GM19023 (cell line): Measurements from ENCODE around the gene HIKESHI.
"Not testable (repeated sequence)": the region's sequence is repeated elsewhere in the genome, so short reads cannot be mapped to it uniquely, and the experiment has no call there.

Experiments
- ATAC-seq: cut with Tn5 transposase; IDR thresholded peaks from one replicate; pipeline ENCODE4 v1.9.1; 2021; ENCODE audit warnings: mild to moderate bottlenecking, moderate library complexity; ENCODE audit not compliant: unreplicated experiment

The HIKESHI gene

DNA sequence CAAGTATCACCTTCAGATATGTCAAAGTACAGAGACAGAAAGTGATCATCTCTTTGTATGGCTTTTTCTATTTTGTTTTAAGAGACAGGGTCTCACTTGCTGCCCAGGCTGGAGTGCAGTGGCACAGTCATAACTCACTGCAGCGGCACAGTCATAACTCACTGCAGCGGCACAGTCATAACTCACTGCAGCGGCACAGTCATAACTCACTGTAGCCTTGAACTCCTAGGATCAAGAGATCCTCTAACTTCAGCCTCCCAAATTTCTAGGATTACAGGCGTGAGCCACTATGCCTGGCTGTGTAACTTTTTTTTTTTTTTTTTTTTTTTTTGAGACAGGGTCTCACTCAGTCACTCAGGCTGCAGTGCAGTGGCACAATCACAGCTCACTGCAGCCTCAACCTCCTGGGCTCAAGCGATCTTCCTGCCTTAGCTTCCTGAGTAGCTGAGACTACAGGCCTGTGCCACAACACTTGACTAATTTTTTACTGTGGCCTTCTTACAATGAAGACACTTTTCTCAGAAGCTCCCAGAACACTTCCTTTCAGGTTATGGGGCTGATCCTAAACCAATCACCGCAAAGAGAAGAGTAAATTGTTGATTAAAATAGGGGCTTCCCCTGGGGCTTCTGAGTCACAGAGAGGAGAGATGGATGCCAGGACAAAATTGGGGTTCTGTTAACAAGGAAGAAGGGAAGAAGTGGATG lies 9.0 kb upstream of the HIKESHI start:
- peak; percentile 81 for ATAC-seq

DNA sequence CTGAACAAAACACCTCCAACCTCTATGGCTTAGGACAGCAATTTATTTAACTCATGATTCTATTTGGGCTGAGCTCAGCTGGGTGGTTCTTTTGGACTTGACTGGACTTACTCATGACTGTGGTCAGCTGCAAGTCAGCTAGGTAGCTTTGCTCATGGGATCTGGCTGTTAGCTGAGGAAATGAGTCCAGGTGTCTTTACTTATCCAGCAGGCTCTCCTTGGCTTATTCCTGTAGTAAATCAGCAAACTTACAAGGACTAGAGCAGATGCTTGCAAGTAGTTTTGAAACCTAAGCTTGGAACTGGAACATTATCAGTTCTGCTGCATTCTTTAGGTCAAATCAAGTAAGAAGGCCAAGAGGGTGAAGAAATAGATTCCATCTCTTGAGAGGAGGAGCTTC lies 8.0 kb upstream of the HIKESHI start:
- ATAC-seq, result no peak

DNA sequence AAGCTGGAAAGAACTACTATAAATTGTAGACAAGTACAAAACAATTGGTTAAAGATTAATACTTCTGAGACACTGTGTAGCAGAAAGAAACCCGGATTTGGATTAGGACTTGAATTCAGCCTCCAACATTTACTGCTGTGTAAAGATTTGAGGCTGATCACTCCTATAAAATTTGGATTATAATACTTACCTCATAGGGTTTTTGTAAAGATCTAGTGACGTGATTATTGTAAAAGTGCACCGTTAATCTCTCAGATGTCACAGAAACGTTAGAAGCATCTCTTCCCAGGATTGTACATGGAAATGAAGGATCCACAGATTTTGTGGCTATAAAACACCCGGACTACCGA lies 323 bp upstream of the HIKESHI start:
- ATAC-seq, result no peak

DNA sequence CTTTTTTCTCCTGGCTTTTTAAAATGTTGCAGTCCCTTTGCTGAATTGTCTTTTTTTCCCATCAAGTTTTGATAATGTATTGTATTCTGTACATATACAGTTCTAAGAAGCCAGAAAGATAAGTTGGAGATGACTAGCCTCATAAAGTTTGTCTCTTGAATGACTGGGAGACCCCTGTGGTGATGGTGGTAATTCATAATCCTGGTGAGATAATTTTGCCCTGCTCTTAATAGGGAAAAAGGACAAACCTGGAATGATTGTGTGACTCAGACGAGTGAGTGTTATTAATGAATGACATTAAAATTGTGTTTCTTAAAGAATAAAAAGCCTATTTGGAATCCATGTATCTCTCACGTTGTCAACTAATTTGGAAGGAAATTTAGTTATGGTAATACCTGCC lies 1.2 kb downstream of the HIKESHI start:
- ATAC-seq, result no peak

DNA sequence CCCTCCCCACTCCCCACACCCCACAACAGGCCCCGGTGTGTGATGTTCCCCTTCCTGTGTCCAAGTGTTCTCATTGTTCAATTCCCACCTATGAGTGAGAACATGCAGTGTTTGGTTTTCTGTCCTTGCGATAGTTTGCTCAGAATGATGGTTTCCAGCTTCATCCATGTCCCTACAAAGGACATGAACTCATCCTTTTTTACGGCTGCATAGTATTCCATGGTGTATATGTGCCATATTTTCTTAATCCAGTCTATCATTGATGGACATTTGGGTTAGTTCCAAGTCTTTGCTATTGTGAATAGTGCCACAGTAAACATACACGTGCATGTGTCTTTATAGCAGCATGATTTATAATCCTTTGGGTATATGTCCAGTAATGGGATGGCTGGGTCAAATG lies 6.7 kb downstream of the HIKESHI start:
- ATAC-seq, result not testable (repeated sequence)

DNA sequence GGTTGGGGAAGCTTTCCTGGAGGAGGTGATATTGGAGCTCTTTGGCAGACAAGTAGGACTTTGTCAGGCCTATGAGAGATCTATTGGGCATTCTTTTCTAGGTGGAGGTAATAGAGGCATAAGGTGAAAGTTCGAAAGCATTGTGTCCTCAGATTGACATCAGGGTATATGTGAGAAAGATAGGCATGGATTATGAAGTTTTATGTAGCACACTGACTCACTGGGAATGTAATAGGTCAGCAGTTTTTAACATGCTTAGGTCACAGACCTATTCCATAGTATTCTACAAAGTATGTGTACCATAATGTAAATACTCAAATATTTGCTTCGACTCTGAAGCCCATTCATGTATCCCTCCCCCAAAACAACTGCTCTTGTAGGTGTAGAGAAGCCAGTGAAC lies 11.8 kb downstream of the HIKESHI start:
- ATAC-seq, result no peak

DNA sequence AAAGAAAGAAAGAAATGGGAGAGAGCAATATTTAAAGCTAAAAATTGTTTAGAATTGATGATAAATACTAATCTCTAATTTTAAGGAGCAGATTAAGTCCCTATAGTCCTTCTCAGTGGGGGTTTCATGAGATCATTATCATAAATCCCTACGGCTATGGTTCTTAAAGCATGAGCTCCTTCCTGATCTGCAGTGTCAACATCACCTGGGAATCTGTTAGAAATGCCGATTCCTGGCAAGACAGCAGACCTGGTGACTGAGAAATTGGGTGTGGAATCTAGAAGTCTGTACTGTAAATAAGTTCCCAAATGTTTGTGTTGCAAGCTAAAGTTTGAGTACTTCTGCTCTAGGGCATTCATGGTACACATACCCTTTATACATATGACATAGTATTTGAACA lies 12.6 kb downstream of the HIKESHI start:
- no peak for ATAC-seq

DNA sequence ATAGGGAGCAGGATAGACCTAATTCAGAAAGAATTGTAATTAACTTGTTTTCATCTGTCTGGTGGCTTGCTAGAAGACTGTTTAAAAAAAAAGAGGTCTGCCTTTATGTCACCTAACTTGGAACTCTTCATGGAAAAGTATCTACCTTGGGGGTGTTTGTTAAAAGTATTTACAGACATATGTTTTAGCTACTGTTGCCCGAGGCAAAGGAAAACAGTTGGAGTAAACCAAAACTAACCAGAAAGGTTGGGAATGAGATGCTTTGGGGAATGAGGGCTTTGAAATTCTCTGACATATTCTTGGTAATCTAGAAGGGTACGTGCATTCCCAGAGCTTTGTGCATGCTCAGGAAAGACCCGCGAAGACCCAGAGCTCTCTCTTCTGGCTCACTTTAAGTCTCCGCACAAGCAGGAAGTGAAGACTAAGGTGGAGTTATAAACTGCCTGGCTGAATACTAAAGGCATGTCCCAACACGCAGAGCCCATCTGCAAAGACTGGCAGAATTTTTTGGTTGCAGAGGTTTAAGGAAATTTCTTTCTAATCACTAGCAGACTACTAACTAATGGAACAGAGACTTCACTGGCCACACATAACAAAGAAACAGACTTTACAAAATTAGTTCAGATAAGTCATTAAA lies 33.2 kb downstream of the HIKESHI start:
- no peak for ATAC-seq

DNA sequence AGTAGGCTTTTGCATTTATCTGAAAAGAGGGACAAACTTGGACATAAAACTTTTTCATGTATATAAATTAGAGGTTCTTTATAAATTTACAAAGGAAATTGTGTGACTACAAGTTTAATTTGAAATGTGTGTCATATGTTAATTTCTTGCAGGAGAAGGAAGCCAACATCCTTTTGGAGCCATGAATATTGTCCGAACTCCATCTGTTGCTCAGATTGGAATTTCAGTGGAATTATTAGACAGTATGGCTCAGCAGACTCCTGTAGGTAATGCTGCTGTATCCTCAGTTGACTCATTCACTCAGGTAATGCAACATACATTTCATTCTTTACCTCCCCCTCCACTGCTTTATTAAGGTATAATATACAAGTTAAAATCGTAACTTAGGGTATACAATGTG lies 35.2 kb downstream of the HIKESHI start:
- no peak for ATAC-seq

DNA sequence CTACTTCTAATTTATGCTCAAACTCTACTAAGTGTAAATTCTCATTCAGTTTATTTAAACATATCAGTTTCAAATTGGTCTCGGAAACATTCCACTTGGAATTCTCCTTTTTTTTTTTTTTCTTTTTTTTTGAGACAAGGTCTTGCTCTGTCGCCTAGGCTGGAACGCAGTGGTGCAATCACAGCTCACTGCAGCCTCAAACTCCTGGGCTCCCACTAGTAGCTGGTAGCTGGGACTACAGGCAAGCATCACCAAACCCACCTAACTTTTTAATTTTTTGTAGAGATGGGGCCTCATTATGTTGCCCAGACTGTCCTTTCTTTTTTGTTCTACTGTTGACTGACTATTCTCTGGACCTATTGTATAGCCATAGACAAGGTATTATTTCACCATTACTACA lies 39.3 kb downstream of the HIKESHI start:
- no peak for ATAC-seq

DNA sequence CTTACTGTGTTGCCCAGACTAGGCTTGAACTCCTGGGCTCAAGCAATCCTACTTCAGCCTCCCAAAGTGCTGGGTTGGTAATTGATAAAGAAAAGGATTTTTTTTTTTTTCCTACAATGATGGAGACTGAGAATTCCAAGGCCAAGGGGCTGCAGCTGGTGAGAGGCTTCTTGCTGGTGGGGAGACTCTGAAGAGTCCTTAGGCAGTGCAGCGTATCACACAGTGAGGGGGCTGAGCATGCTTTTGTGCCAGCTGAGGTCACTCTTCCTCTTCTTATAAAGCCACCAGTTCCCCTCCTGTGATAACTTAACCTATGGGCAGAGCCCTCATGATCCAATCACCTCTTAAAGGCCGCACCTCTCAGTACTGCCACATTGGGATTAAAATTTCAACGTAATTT lies 44.5 kb downstream of the HIKESHI start:
- no peak for ATAC-seq

DNA sequence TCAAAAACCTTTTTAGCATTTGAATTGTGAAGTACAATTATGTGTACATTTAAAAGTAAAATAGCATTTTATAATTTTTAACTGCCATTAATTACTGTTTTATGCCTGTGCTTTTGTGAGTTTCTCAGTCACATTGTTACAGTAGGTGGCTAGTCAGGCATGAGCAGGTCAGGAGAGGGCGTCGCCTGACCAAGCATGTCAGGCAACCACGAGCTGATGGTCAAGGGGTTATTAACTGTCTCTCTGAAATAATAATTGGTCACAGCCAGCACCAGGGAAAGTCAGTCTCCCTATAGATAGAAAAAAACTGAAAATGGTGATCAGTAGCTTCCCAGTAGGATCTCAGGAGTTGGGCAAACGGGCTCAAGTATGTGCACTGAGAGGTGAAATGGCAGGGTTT lies 53.2 kb downstream of the HIKESHI start:
- no peak for ATAC-seq

DNA sequence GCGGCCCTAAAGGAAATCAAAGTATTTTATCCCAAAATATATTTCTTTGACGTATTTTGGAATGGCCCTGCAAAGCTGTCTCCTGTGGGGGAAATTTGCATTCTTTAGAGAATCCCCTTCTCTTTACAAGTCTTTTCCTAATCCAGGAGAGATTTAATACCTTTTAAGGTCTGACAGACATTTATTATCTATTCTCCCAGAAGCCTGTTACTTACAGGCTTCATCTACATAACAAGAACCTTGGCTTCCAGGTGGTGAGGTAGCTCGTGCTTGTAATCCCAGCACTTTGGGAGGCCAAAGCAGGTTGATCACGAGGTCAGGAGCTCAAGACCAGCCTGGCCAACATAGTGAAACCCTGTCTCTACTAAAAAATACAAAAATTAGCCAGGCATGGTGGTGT lies 55.4 kb downstream of the HIKESHI start:
- not testable (repeated sequence) for ATAC-seq

DNA sequence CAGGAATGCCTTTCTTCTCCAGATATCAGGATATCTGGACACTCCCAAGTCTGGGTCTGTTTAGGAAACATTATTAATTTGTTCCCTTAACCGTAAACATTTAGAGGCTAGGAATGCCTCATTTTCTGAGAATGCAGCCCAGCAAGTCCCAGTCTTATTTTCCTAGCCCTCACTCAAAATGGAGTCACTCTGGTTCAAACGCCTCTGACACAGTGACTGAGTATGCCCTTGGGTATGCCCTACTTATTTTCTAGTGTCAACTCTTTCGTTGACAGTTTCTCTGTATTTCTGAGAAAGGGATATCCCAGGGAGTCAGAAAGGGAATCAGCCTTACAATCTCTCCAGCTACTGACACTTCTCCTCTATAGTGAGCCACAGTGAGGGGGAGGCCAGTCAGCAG lies 56.7 kb downstream of the HIKESHI start:
- no peak for ATAC-seq

DNA sequence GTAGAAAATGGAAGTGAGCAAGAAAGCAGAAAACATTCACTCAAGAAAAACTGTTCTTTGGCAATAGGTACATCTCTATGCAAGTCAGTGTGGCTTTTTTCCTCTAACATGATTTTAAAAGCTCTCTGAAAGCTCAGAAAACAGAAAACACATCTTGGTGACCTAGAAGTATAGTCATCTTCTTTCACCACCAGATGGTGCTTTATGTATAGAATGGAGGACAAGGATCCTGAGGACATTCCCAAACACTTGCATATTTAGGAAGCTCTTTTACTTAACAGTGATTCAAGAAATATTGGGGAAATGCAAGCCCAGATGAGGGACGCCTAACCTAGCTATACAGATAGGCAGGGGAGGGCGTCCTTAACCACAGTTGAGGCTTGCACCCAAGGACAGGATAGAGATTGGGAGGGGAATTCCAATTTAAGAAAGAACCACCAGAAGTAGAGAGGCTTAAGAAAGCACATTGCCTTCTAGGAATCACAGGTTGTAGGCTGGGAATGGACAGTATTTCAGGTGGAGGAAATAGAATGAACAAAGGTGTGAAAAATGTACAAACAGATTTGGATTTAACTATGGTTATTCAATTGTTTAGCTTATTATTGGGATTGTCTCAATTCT lies 58.8 kb downstream of the HIKESHI start:
- ATAC-seq, result no peak

DNA sequence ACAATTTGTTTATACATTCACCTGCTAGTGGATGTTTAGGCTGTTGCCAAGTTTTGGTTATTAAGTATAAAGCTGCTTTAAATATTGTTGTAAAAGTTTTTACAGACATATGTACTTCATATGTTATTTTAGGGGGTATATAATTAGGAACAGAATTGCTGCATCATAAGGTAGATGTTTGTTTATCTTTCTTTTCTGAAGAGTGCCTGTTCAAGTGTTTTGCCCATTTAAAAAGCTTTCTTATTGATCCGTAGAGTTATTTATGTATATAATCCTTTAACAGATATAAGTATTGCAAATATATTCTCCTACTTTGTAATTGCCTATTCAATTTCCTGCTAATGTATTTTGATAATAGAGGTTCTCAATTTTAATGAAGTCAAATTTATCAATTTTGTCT lies 61.4 kb downstream of the HIKESHI start:
- no peak for ATAC-seq

DNA sequence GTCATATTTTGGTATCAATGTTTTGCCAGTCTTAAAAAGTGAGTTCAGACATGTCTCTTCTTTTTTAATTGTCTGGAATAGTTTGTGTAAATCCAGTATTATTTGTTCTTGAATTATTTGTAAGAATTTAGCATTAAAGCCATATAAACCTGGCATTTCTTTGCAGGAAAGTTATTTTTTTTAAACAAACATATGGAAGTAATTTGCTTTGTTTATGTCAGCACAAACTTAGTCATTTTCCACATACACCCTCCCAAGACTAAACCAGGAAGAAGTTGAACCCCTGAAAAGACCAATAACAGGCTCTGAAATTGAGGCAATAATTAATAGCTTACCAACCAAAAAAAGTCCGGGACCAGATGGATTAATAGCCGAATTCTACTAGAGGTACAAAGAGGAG lies 63.5 kb downstream of the HIKESHI start:
- ATAC-seq, result no peak

DNA sequence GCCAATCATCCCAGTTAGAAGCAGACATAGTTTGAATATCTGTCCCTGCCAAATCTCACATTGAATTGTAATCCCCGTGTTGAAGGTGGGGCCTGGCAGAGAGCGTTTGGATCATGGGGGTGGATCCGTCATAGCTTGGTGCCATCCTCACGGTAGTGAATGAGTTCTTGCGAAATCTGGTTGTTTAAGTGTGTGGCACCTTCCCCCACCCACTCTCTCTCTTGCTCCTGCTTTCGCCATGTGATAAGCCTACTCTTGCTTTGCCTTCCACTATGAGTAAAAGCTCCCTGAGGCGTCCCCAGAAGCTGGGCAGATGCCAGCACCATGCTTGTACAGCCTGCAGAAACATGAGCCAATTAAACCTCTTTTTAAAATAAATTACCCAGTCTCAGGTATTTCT lies 67.6 kb downstream of the HIKESHI start:
- no peak for ATAC-seq

DNA sequence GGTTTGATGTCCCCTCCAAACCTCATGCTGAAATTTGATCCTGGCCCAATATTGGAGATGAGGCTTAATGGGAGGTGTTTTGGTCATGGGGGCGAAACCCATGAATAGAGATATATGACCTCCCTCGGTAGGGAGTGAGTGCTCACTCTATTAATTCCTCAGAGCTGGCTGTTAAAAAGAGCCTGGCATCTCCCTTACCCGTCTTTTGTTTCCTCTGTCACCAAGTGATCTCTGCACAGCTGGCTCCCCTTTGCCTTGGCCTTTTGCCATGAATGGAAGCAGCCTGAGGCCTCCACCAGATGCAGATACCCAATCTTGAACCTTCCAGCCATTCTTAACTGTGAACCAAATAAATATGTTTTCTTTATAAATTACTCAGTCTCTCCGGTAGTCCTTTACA lies 68.1 kb downstream of the HIKESHI start:
- ATAC-seq, result no peak

DNA sequence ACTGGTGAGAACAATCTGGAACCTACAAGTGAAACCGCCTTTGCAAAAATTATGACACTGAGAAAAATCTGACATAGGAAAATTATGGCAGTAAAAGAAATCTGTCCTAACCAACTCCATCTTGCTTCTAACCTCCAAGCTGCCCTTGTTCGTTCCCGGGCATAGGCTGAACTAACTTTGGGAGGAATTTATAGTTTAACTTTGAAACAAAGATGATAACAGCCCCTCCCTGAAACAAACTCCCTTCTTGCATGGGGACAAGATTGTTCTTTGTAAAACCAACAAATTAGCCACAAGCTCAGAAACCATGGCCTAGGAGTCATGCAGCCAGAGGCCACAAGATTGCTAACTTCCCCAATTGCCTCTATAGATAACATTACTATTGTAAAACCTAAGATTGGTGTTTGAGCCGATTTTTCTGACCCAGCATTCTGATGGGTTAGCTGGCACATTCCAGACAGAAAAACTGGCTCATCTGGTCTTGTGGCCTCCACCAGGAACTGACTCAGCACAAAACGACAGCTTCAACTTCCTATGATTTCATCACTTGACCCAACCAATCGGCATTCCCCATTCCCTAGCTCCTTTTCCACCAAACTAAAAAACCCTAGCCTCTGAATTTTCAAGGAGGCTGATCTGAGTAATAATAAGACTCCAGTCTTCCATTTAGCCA lies 69.0 kb downstream of the HIKESHI start:
- ATAC-seq, result no peak

DNA sequence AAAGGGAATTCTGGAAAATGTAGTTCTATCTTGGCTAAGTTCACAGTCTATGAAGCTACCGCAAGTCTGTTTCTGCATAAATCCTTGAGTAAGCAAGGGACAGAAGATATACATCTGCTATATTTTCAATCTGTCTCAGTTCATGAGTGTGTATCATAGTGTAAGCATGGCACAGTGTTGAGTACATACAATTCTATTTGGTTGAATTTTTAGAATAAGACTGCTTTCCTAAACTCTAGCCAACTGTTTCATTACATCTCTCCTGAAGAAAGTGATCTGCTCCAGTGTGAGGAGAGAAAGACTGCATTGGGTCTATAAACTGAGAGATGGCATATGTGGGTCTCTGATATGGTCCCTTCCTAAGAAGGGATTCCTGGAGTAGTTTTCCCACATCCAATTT lies 70.0 kb downstream of the HIKESHI start:
- no peak for ATAC-seq

DNA sequence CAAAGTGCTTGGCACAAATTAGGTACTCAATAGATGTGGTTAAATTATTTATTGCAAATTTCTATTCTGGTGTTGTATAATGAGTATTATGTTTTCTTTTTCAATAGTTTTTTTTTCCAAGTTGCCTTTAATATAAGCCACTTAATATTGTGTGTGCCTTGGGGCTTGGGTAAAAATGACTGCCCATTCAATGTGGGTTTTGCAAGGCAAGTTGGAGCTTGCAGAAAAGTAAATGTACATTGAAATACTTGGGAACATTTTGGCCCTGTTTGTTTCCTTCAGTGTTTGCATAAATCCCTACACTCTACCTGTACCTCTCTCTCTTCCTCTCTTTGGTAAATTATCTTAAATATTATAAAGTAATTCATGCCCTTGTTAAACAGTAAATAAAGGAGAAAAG lies 70.5 kb downstream of the HIKESHI start:
- no peak for ATAC-seq
